ENCODE measurements around the gene CRTC3.

DNA sequence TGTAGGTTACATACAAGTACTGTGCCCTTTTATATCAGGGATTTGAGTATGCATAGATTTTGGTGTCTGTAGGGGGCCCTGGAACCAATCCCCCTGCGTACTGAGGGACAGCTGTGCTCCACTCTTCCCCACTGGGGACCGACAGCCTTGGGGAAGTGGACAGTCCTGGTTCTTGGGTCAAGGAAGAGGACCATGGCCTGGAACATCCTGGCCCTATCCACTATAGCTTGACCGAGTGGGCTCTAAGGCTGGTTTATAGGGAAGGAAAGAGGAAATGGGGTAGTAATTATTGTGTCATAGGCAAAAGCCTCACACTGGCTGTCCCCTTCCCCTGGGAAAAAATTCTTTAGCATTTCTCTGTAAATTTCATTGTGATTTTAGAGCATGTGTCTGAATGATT lies 49.5 kb downstream of the CRTC3 start:
- TF ChIP-seq, protein P1, sequence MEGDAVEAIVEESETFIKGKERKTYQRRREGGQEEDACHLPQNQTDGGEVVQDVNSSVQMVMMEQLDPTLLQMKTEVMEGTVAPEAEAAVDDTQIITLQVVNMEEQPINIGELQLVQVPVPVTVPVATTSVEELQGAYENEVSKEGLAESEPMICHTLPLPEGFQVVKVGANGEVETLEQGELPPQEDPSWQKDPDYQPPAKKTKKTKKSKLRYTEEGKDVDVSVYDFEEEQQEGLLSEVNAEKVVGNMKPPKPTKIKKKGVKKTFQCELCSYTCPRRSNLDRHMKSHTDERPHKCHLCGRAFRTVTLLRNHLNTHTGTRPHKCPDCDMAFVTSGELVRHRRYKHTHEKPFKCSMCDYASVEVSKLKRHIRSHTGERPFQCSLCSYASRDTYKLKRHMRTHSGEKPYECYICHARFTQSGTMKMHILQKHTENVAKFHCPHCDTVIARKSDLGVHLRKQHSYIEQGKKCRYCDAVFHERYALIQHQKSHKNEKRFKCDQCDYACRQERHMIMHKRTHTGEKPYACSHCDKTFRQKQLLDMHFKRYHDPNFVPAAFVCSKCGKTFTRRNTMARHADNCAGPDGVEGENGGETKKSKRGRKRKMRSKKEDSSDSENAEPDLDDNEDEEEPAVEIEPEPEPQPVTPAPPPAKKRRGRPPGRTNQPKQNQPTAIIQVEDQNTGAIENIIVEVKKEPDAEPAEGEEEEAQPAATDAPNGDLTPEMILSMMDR (conservative IDR thresholded peaks at IDR 0.05; ENCODE audit: low read depth, low read length), result no peak
- TF ChIP-seq MAFK (IDR thresholded peaks at IDR 0.05; ENCODE audit: low read depth, low read length), result no peak
